Measurements from ENCODE around the gene CTSW.

CTSW gene

DNA sequence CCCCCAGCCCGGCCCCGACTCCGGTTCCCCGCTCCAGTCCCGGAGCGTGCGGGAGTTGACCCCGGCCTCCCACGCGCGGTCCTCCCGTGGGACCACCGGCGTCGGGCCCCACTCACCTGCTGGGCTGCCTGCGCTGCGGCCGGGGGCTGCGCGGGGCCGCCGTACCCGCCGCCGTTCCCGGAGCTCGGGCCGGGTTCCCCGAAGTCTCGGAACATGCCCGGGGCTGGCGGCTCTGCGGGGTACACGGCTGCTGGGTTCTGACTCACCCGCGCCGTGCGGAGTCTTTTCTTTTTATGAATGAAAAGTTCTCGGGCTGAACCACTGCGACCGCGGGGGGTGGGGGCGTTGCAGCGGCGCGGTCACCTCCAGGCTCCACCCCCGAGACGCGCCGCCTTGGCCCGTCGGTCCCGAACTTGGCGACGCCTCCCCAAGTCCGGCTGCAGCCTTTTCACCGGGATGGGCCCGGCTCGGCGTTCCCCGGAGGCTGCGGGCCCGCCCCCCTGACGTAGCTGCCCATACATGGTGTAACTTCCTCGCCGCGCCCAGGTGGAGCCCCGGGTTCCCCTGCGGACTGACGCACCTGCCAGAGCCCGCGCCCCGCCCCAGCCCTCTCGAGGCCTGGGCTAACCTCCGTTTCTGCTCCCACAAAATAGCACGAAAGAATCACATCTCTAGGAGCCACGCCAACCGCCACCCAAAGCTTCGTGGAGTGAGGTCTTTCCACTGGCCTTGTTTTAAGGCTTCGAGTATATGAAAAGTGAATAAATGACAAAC is 20.7 kb downstream of the CTSW start, which contains the start of gene FOSL1:
Gene FOSL1 (minus strand): TSS at position 264 of the 774 bp plus-strand sequence. CDS start 49 bp downstream, at position 215.
- ChIA-PET CTCF (interaction anchor here (0.6 to 3.8 kb wide), 4 partner anchors 11 to 102 kb away, joined by 4 to 40 read pairs (median 18); partner anchors contain the start of genes CCDC85B and FIBP), POLR2A (interaction anchor here (0.7 to 4.9 kb wide), 4 partner anchors 10 to 41 kb away, joined by 3 to 74 read pairs (median 6); partner anchors contain the start of genes CCDC85B and FIBP)
- peak within 1 kb of the TSS; percentile 62 for H3K4me3 ChIP-seq (ENCODE audit: low read depth, low read length)
- H3K36me3 ChIP-seq (ENCODE audit: control insufficient read depth in 2 of 2, insufficient read depth in 1 of 2, low read length in 2 of 2): peaks cover 0 to 3% of the 10 kb centered on the region in 2 experiments; a peak in 1 of 3 replicates
- peak within 1 kb of the TSS; percentile 25; the same call in 1 of the 2 replicates for H3K27ac ChIP-seq (ENCODE audit: extremely low read depth, low read depth, low read length)
- H3K9me3 ChIP-seq (ENCODE audit: control insufficient read depth, insufficient read depth, low read depth, low read length): no peaks in the 10 kb centered on the region
- H3K4me1 ChIP-seq (ENCODE audit: control insufficient read depth, insufficient read depth, low read length): no peaks in the 10 kb centered on the region
- TF ChIP-seq ZNF549 (tag by site-specific recombination; IDR thresholded peaks at IDR 0.05) (no peak), KLF16 (tag by site-specific recombination; IDR thresholded peaks at IDR 0.05) (peak; percentile 76), ZBTB44 (tag by site-specific recombination; IDR thresholded peaks at IDR 0.05) (0 out of 2 replicates have a peak, but pooled peaks have one; percentile 21), ZBTB17 (tag by site-specific recombination; IDR thresholded peaks at IDR 0.05) (peak; percentile 90), ZSCAN30 (tag by site-specific recombination; IDR thresholded peaks at IDR 0.05) (peak; percentile 87), YY2 (tag by site-specific recombination; IDR thresholded peaks at IDR 0.05) (no peak), ZEB2 (tag by site-specific recombination; IDR thresholded peaks at IDR 0.05) (peak; percentile 65; the same call in 1 of the 2 replicates), ZBTB26 (tag by site-specific recombination; optimal IDR thresholded peaks at IDR 0.05) (peak; percentile 72), ZFP69B (tag by site-specific recombination; IDR thresholded peaks at IDR 0.05) (peak; percentile 89), ZBTB20 (tag by site-specific recombination; IDR thresholded peaks at IDR 0.05) (peak; percentile 58; the same call in 1 of the 2 replicates), KLF7 (tag by site-specific recombination; IDR thresholded peaks at IDR 0.05; ENCODE audit: borderline replicate concordance) (peak; percentile 64; the same call in 1 of the 2 replicates), ZBTB8A (tag by site-specific recombination; IDR thresholded peaks at IDR 0.05) (peak; percentile 45), ZNF561 (tag by site-specific recombination; IDR thresholded peaks at IDR 0.05; ENCODE audit: borderline replicate concordance) (peak; percentile 24; the same call in 1 of the 2 replicates), KLF17 (tag by site-specific recombination; IDR thresholded peaks at IDR 0.05) (no peak), ZNF792 (tag by site-specific recombination; IDR thresholded peaks at IDR 0.05) (no peak), ZFHX2 (tag by site-specific recombination; conservative IDR thresholded peaks at IDR 0.05) (0 out of 2 replicates have a peak, but pooled peaks have one; percentile 51), KLF9 (tag by site-specific recombination; IDR thresholded peaks at IDR 0.05; ENCODE audit: low read depth) (peak; percentile 80), GLIS1 (tag by site-specific recombination; IDR thresholded peaks at IDR 0.05) (peak; percentile 83), ZNF629 (tag by site-specific recombination; IDR thresholded peaks at IDR 0.05) (peak; percentile 75), ZBTB21 (tag by site-specific recombination; IDR thresholded peaks at IDR 0.05) (0 out of 2 replicates have a peak, but pooled peaks have one; percentile 29), ZNF530 (tag by site-specific recombination; IDR thresholded peaks at IDR 0.05; ENCODE audit: low read depth) (no peak), KLF10 (tag by site-specific recombination; IDR thresholded peaks at IDR 0.05) (peak; percentile 93; the same call in 1 of the 2 replicates), PATZ1 (tag by site-specific recombination; IDR thresholded peaks at IDR 0.05) (peak; percentile 81), ZNF488 (tag by site-specific recombination; IDR thresholded peaks at IDR 0.05) (no peak), ZNF560 (tag by site-specific recombination; IDR thresholded peaks at IDR 0.05; ENCODE audit: borderline replicate concordance) (no peak), OVOL3 (tag by site-specific recombination; IDR thresholded peaks at IDR 0.05) (no peak), SP3 (tag by site-specific recombination; IDR thresholded peaks at IDR 0.05) (peak; percentile 93), ZNF521 (tag by site-specific recombination; IDR thresholded peaks at IDR 0.05) (no peak)
- TF ChIP-seq, protein P1, sequence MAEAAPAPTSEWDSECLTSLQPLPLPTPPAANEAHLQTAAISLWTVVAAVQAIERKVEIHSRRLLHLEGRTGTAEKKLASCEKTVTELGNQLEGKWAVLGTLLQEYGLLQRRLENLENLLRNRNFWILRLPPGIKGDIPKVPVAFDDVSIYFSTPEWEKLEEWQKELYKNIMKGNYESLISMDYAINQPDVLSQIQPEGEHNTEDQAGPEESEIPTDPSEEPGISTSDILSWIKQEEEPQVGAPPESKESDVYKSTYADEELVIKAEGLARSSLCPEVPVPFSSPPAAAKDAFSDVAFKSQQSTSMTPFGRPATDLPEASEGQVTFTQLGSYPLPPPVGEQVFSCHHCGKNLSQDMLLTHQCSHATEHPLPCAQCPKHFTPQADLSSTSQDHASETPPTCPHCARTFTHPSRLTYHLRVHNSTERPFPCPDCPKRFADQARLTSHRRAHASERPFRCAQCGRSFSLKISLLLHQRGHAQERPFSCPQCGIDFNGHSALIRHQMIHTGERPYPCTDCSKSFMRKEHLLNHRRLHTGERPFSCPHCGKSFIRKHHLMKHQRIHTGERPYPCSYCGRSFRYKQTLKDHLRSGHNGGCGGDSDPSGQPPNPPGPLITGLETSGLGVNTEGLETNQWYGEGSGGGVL (tag by site-specific recombination; IDR thresholded peaks at IDR 0.05): peak; percentile 59; the same call in 1 of the 2 replicates

All from HEK293 (cell line).